Measurements from ENCODE around the gene TCTN2. TPM values are rescaled to one million over a fixed set of nuclear protein-coding genes. Genes with fewer than 3 reads are reported as not detected.

TCTN2 gene
- total and polyA plus RNA-seq, 10 of the 15 experiments (the other 5 are each of a cell fraction or from before 2014, with no cell fraction given), result 0.55 to 5.5 (median 3.3) TPM

GRCh38 chr12:123671876-123672275 is 963 bp downstream of the TCTN2 start:
- Histone ChIP-seq H3K4me3 (no peak overlapping the region), H2AFZ (ENCODE audit: control insufficient read depth, low read depth, low read length) (no peak overlapping the region)

More at GRCh38 chr12:123671876-123672275, 963 bp downstream of the TCTN2 start:
- no peak overlapping the region for H3K9ac ChIP-seq (ENCODE audit: control insufficient read depth, insufficient read depth, low read length)
- CTCF ChIA-PET, result no interaction called here
- DNase-seq (ENCODE audit: low read depth, low spot score) (no peak), ATAC-seq (no peak), FAIRE-seq (no peak)
- H3K9me3 ChIP-seq (replicated peaks; ENCODE audit: control insufficient read depth, insufficient read depth, low read length), result no peaks in the 10 kb centered on the region
- no peaks in the 10 kb centered on the region for H3K79me2 ChIP-seq (ENCODE audit: control insufficient read depth, insufficient read depth, low read length)
- no peak overlapping the region for H3K27ac ChIP-seq (ENCODE audit: control insufficient read depth, insufficient read depth)
- peaks cover 5% of the 10 kb centered on the region; the same call in 1 of the 2 replicates for H3K4me1 ChIP-seq (ENCODE audit: control insufficient read depth, insufficient read depth, low read length)
- SMC1A ChIA-PET (ENCODE audit: uncharacterized antibody, unreplicated experiment), result interaction anchor here (1.1 to 1.3 kb wide), 2 partner anchors 11 to 40 kb away, joined by 3 to 6 read pairs; partner anchors contain the start of gene ATP6V0A2
- POLR2A ChIA-PET, result interaction anchor here (0.7 to 1.3 kb wide), 2 partner anchors 11 to 12 kb away, joined by 3 read pairs; no protein-coding TSS in a partner anchor
- intact Hi-C loops (cut with micrococcal nuclease; ENCODE audit: unreplicated experiment) (no loop called here), in situ Hi-C loops (cut with MboI) (no loop called here)
- 87% methylated on average over 6 of the region's 6 CpGs for WGBS (ENCODE audit: insufficient coverage, insufficient replicate concordance, low lambda C conversion rate, missing lambda C conversion rate)
- H3K36me3 ChIP-seq (ENCODE audit: control insufficient read depth in 2 of 2, insufficient read depth in 2 of 2, low read length in 1 of 2), result no peaks in the 10 kb centered on the region; a peak in 1 of 4 replicates
- RAD21 ChIA-PET (ENCODE audit: unreplicated experiment), result interaction anchor here (2.3 kb wide), 1 partner anchor 41 kb away, joined by 7 read pairs; the partner anchor contains the start of gene ATP6V0A2
- peak overlapping the region; percentile 99 for H3K4me2 ChIP-seq (ENCODE audit: control insufficient read depth, insufficient read depth)
- no peak for TF ChIP-seq ASH2L (IDR thresholded peaks at IDR 0.05; ENCODE audit: borderline replicate concordance, low read depth)
- TF ChIP-seq YY1 (IDR thresholded peaks at IDR 0.05; ENCODE audit: low read depth, low read length), result no peak
- TF ChIP-seq MAX (IDR thresholded peaks at IDR 0.05; ENCODE audit: low read depth, low read length), result no peak
- TF ChIP-seq PRDM15 (CRISPR knock-in tag; IDR thresholded peaks at IDR 0.05), result no peak
- TF ChIP-seq NFYA (IDR thresholded peaks at IDR 0.05; ENCODE audit: borderline replicate concordance, low read depth, low read length), result no peak
- TF ChIP-seq ZNF207 (IDR thresholded peaks at IDR 0.05; ENCODE audit: borderline replicate concordance), result no peak
- TF ChIP-seq ZNF622 (IDR thresholded peaks at IDR 0.05), result no peak
- no peak for TF ChIP-seq USF2 (IDR thresholded peaks at IDR 0.05; ENCODE audit: borderline replicate concordance, low read depth, low read length)
- no peak for TF ChIP-seq SUPT20H (IDR thresholded peaks at IDR 0.05; ENCODE audit: borderline replicate concordance, control insufficient read depth, low read depth, low read length)
- no peak for TF ChIP-seq NFXL1 (IDR thresholded peaks at IDR 0.05; ENCODE audit: borderline replicate concordance)
- TF ChIP-seq POLR2AphosphoS5 (IDR thresholded peaks at IDR 0.05; ENCODE audit: low read length), result no peak
- TF ChIP-seq ZNF217 (IDR thresholded peaks at IDR 0.05), result no peak
- BruUV-seq (replicated peaks), result no TSS peak
- no peaks in the 10 kb centered on the region for H3K27me3 ChIP-seq (replicated peaks in 1 of 2; ENCODE audit: control insufficient read depth in 2 of 2, insufficient read depth in 2 of 2, low read length in 1 of 2)
- no peaks in the 10 kb centered on the region for H4K20me1 ChIP-seq (ENCODE audit: control insufficient read depth, insufficient read depth)
